ENCODE results near the gene RENBP.

GRCh38 chrX:153963546-153963945 lies 19.1 kb upstream of the RENBP start:
- no peak for TF ChIP-seq CTCF (conservative IDR thresholded peaks at IDR 0.05; ENCODE audit: low read depth, low read length)
- no peak for TF ChIP-seq EZH2 (IDR thresholded peaks at IDR 0.05; ENCODE audit: borderline replicate concordance, low read depth, low read length, poor library complexity, severe bottlenecking)

Measured in A673 (cell line).